Globus pallidus (tissue), 1 donor: Measurements from ENCODE around the gene ROBO2.

ENCODE experiments used
- DNase-seq: peaks from one replicate; pipeline ENCODE4 v3.0.0-alpha.2; 2015; ENCODE audit warnings: low spot score

ROBO2 gene

GRCh38 chr3:77190374-77190773, 150.5 kb downstream of the ROBO2 start:
- DNase-seq = peak; percentile 2

- no peak for DNase-seq
Measured at GRCh38 chr3:77191014-77191413, 151.1 kb downstream of the ROBO2 start.

GRCh38 chr3:77191640-77192039, 151.7 kb downstream of the ROBO2 start:
- no peak for DNase-seq

GRCh38 chr3:77195766-77196545, 156.1 kb downstream of the ROBO2 start:
- no peak for DNase-seq

DNA sequence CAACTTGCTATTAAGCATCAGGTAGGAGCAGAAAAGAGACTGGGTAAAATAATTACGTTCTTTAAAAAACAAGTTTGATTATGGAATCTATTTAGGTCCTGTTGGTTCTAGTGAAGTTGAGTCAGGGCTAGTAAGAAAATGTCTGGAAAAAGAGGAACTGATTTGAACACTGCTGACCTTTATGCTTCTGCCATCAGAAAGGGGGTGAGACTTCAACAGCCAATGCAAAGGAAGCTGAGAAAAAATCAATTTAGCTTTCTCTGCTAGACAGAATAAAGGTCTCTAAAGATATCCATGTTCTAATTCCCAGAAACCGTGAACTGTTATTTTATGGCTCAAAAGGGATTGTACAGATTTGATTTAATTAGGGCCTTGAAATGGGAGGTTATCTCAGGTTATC, 157.5 kb downstream of the ROBO2 start:
- no peak for DNase-seq

DNA sequence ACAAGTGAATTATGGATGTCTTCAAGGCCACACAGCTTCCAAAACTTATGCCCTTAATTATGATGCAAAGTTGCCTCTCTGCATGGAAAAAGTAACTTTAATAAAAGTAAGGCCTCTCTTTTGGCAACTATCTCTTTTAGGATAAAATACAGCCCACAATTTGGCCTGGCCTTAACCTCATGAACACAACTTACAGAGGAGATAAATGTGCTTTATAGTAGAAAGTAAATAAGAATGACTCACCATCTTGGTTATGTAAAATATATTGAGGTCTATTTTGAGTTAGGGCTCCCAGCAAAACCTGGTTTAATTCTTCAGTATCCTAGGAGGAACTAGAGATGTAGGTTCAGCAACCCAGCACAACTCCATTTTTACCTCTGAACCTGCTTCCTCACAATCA, 164.0 kb downstream of the ROBO2 start:
- DNase-seq = no peak

DNA sequence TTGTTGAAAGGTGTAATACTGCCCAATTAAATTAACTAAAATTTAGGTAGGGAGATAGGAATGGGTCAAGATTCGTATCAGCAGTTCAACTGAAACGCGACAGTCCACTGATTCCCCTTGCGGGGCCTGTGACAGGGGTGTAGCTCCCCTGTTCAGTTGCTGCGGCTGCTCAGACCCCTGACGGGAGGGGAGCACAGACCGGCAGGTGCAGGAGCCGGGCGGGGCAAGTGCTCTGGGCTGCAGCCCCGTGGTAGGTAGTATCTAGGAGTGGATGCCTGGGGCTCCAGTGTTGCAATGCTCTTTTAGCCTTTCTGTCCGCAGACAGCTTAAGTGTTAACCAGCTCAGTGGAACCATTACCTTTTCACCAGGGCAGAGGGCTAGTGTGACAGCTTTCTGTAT, 164.9 kb downstream of the ROBO2 start:
- no peak for DNase-seq

GRCh38 chr3:77207753-77208152, 167.9 kb downstream of the ROBO2 start:
- no peak for DNase-seq

GRCh38 chr3:77222701-77223100, 182.8 kb downstream of the ROBO2 start:
- no peak for DNase-seq

DNA sequence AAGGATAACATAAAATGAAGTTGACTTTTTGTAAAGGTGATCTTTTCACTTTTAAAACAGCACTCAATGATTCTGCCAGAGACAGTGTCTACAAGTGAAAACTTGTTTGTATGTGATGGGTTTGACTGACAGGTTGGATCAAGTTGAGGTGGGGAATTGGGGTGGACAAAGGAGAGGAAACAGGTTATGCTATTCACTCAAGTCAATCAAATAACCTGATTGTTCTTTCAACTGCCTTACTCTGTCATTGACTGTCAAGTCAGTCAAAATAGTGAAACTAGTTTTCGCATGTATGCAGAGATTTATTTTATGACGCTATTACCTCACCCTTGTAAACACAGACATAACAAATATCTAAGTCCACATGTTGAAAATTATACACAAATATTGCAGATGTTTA, 187.7 kb downstream of the ROBO2 start:
- DNase-seq = no peak

DNA sequence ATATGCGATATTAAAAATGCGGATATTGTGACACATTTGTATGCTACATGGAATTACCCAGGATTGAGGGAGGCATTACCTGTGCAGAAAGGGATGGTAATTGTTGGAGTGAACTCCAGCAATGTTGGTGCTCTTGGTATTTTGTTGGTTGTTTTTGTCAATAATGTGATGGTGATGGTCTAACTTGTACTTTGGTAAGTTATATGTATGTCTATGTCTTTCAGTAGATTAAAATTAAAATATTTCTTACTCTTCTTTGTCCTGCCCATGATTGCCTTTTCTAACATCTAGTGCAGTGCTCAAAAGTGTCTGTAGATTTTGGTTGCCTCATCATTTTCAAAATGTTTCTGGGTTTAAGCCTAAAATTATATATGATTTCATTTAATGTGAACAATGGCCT, 192.7 kb downstream of the ROBO2 start:
- no peak for DNase-seq

GRCh38 chr3:77234004-77234403, 194.1 kb downstream of the ROBO2 start:
- no peak for DNase-seq

GRCh38 chr3:77236118-77236517, 196.2 kb downstream of the ROBO2 start:
- DNase-seq = no peak

DNA sequence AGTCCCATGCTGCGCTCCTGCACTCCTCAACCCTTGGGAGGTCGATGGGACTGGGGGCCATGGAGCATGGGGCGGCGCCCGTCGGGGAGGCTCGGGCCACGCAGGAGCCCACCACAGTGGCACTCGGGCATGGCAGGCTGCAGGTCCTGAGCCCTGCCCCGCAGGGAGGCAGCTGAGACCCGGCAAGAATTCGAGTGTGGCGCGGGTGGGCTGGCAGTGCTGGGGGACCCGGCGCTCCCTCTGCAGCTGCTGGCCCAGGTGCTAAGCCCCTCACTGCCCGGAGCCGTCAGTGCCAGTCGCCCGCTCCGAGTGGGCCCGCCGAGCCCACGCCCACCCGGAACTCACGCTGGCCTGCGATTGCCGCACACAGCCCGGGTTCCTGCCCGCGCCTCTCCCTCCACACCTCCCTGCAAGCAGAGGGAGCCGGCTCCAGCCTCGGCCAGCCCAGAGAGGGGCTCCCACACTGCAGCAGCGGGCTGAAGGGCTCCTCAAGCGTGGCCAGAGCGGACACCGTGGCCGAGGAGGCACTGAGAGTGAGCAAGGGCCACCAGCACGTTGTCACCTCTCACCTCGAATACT, 200.3 kb downstream of the ROBO2 start:
- DNase-seq = no peak

GRCh38 chr3:77242371-77242770, 202.5 kb downstream of the ROBO2 start:
- no peak for DNase-seq

DNA sequence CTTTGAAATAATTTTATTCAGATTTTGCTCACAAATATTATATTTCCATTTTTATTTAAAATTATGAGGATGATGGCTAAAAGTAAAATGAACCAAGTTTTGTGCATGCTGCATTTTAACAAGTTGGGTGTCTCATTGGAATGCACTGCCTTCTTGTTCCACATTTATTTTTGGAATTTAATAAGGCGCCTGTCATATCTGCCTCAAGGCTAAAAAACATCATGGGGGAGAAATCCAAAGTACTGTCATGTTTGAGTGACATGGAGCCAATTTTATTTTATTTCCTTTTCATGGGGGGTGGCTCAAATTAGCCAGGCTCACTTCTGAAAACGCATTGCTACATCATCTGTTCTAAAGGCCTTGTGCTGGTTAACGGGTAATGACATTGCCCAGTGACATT, 205.1 kb downstream of the ROBO2 start:
- no peak for DNase-seq

GRCh38 chr3:77247061-77247460, 207.2 kb downstream of the ROBO2 start:
- DNase-seq = no peak

DNA sequence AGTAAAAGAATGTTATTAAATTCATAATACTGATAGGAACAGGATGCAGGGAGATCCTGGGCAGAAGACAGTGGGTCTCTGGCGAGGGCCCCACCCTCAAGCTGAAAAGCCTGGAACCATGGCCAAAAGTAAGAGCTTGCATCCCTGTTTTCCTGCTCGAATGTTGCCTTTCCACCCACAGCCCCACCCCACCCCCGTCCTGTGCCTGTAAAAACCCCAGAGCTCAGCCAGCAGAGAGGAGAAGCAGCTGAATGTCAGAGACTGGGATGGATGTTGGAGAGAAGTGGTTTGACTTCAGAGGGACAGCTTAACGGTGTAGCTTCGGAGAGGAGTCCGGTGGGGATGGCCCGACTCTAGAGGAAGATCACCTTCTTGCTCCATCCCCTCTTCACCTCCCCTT, 207.9 kb downstream of the ROBO2 start:
- DNase-seq = no peak

- no peak for DNase-seq
Measured at GRCh38 chr3:77248420-77248819, 208.5 kb downstream of the ROBO2 start.

GRCh38 chr3:77251136-77251535, 211.2 kb downstream of the ROBO2 start:
- DNase-seq = no peak

- peak; percentile 49 for DNase-seq
Measured at GRCh38 chr3:77254967-77255831, 215.3 kb downstream of the ROBO2 start.

- DNase-seq = no peak
Measured at GRCh38 chr3:77256584-77257503, 216.9 kb downstream of the ROBO2 start.
